ENCODE measurements around the gene ACTL7A. TPM values are rescaled to one million over a fixed set of nuclear protein-coding genes. Genes with fewer than 3 reads are reported as not detected.

The ACTL7A gene, protein sequence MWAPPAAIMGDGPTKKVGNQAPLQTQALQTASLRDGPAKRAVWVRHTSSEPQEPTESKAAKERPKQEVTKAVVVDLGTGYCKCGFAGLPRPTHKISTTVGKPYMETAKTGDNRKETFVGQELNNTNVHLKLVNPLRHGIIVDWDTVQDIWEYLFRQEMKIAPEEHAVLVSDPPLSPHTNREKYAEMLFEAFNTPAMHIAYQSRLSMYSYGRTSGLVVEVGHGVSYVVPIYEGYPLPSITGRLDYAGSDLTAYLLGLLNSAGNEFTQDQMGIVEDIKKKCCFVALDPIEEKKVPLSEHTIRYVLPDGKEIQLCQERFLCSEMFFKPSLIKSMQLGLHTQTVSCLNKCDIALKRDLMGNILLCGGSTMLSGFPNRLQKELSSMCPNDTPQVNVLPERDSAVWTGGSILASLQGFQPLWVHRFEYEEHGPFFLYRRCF
- total RNA-seq, result not detected

GRCh38 chr9:108861997-108862396 is at the start of gene ACTL7A:
ACTL7A (plus strand) TSS chr9:108862266; CDS start chr9:108862323, 57 bp downstream.
- no peak for DNase-seq (ENCODE audit: low spot score in 2 of 2)
- TF ChIP-seq POLR2A (IDR thresholded peaks at IDR 0.05), result no peak
- TF ChIP-seq, protein P1, sequence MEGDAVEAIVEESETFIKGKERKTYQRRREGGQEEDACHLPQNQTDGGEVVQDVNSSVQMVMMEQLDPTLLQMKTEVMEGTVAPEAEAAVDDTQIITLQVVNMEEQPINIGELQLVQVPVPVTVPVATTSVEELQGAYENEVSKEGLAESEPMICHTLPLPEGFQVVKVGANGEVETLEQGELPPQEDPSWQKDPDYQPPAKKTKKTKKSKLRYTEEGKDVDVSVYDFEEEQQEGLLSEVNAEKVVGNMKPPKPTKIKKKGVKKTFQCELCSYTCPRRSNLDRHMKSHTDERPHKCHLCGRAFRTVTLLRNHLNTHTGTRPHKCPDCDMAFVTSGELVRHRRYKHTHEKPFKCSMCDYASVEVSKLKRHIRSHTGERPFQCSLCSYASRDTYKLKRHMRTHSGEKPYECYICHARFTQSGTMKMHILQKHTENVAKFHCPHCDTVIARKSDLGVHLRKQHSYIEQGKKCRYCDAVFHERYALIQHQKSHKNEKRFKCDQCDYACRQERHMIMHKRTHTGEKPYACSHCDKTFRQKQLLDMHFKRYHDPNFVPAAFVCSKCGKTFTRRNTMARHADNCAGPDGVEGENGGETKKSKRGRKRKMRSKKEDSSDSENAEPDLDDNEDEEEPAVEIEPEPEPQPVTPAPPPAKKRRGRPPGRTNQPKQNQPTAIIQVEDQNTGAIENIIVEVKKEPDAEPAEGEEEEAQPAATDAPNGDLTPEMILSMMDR (IDR thresholded peaks at IDR 0.05), result no peak
- WGBS, 2 donors, result 95 to 98% methylated on average over 3 of the region's 3 CpGs
- no peak within 1 kb of the TSS for H3K4me3 ChIP-seq (ENCODE audit: low read depth, poor library complexity, severe bottlenecking)
- intact Hi-C loops (cut with DNase I; ENCODE audit: low total_unique reads), result no loop called here

DNA sequence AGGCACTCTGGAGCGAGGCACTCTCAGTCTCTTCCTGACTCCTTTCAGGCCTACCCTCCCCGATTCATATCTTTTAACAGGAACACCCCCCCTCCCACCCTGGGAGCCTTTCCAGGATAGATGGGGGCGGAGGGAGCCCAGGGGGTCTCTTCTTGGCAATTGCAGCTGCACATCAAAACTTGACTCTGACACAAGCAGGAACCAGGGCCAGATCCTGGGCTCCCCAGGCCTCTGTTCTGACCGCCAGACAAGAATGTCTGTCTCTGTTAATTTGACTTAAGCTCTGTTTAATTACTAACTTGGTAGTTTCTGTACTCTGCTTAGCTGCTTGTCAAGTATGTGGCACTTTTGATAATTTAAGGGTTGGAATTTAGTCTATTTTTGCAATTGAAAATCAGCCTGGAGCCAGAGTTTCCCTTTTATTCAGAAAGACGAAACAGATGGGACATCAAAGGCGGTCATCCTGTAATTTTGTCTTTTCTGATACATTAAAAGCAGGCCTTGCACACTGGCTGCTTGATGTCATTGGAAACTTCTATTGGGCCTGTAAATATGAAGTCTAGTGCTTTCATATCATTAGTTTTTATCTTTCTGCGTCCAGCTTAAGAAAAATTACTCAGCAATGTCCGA is 49.6 kb upstream of the ACTL7A start:
- intact Hi-C loops (cut with DNase I; ENCODE audit: low total_unique reads), result no loop called here
- no peak for DNase-seq (ENCODE audit: low spot score in 2 of 2)
- WGBS, 2 donors, result 74 to 75% methylated on average over 8 of the region's 8 CpGs
- no peak overlapping the region for H3K4me3 ChIP-seq (ENCODE audit: low read depth, poor library complexity, severe bottlenecking)
- TF ChIP-seq POLR2A (IDR thresholded peaks at IDR 0.05), result no peak
- TF ChIP-seq, protein P1 (IDR thresholded peaks at IDR 0.05), result no peak

DNA sequence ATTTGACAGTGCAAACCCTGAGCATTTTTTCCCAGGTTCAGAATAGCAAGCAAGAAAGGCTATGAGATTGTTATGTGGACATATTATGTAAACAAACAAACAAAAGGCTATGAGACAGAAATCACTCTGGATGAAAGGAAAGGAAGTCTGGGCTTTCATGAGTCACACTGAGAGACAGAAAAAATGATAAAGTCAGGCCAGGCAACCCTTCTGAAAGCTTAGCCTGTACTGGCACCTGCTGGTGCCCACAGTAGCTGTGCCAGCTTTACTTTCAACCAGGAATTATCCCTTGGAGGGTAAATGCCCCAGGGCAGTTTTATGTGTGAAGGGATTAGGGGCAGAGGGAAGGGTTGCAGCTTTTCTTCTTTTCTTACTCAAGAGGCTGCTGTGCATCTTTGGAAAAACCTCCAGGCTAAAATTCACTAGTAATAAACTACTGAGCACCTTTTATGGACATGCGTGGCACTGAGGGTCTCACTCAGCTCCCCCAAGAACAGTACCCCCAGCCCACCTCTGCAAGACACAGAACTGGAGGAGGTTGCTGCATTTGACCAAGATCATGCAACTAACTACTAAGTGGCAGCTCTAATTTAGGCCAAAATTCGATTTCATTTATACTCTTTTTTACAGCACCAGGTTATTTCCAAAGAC is 48.0 kb upstream of the ACTL7A start:
- peak in 1 of 2 donors; percentile 28 for DNase-seq (ENCODE audit: low spot score in 2 of 2)
- 96 to 98% methylated on average over 2 of the region's 2 CpGs for WGBS, 2 donors

DNA sequence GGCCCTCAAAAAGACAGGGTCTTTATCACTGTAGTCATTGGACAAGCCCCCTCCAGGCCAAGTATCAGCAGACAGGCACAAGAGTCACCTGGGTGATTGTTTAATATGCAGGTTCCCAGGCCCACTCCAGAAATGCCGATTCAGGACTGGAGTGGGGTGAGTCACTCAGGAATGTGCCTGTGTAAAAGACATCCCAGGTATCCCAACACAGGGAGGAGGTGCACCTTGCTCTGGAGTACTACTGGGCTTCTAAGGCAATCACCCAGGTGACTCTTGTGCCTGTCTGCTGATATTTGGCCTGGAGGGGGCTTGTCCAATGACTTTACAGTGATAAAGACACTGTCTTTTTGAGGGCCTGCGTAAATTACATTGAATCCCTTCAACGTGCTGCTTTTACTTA is 46.9 kb upstream of the ACTL7A start:
- intact Hi-C loops (cut with DNase I; ENCODE audit: low total_unique reads), result no loop called here
- no peak for DNase-seq (ENCODE audit: low spot score in 2 of 2)
- no peak for TF ChIP-seq POLR2A (IDR thresholded peaks at IDR 0.05)
- TF ChIP-seq, protein P1 (IDR thresholded peaks at IDR 0.05), result no peak
- WGBS, 2 donors, result 69 to 75% methylated on average over 3 of the region's 3 CpGs
- H3K4me3 ChIP-seq (ENCODE audit: low read depth, poor library complexity, severe bottlenecking), result no peak overlapping the region

More for the DNA sequence above, 48.0 kb upstream of the ACTL7A start:
- no peak overlapping the region for H3K4me3 ChIP-seq (ENCODE audit: low read depth, poor library complexity, severe bottlenecking)
- intact Hi-C loops (cut with DNase I; ENCODE audit: low total_unique reads), result no loop called here
- TF ChIP-seq POLR2A (IDR thresholded peaks at IDR 0.05), result no peak
- TF ChIP-seq, protein P1 (IDR thresholded peaks at IDR 0.05), result no peak

DNA sequence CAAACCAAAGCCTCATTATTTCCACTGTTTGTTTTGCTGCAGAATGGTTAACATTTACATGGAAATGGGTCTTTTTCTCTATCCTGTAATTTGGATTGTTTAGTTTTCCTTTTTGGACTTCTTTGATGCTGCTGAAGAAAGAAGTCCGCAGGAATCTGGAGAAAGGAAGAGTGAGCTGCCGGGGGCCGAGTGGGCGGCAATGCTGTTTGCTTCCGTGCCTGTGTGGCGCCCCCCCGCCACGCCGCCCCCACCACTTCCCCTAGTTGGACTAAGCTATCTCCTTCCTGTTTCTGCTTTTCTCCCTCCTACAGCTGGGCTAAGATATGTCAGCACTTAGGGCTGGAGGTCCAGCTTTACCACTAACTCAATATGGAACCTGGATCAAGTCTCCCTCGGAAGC is 46.0 kb upstream of the ACTL7A start:
- intact Hi-C loops (cut with DNase I; ENCODE audit: low total_unique reads), result no loop called here
- no peak for DNase-seq (ENCODE audit: low spot score in 2 of 2)
- WGBS, 2 donors, result 63 to 79% methylated on average over 10 of the region's 10 CpGs
- TF ChIP-seq, protein P1 (IDR thresholded peaks at IDR 0.05), result no peak
- TF ChIP-seq POLR2A (IDR thresholded peaks at IDR 0.05), result no peak
- no peak overlapping the region for H3K4me3 ChIP-seq (ENCODE audit: low read depth, poor library complexity, severe bottlenecking)

Data from lower leg skin (tissue), 4 donors.